ENCODE data around the gene NHSL1. TPM values are rescaled to one million over a fixed set of nuclear protein-coding genes. Genes with fewer than 3 reads are reported as not detected.

The NHSL1 gene
- total RNA-seq, 4 donors from 2014 or later, result 73.2 to 117 (median 98.0) TPM

DNA sequence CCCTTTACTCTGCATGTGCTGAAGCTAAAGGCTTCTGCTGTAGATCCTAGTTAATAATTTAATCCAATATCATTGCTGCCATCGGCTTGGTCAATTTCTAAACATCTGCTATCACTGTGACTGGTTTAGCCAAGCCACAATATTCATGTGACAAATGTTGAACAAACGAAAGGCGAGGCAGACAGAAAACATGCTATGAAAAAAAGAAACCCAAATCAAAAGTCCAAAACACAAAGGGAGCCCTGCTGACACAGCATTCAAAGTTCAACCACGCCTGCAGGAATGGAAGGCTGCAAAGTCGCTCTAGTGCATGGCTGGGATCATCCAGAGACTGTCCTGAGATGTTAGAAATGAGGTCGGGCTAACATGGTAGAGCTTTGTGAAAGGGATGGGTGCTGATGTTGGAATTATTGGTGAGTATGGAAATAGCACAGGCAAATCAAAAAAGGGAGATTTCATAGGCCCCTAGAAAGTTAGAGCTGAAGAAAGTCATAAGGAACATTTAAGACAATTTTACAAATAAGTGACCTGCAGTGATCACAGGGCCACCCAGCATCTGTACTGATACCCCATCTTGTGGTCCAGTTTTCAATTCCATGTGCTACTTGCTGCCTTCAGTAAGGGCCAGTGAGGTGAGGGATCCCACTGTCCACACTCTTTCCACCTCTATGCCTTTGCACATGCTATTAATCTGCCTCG is 8.8 kb upstream of the NHSL1 start:
- TF ChIP-seq POLR2AphosphoS5 (IDR thresholded peaks at IDR 0.05) (peak in 1 of 3 donors; percentile 25), POLR2A (IDR thresholded peaks at IDR 0.05) (no peak)
- DNase-seq, result peak; percentile 54
- WGBS, 2 donors (ENCODE audit: low coverage in 1 of 2), result 41 to 55% methylated on average over 6 to 7 of the region's 7 CpGs
- Histone ChIP-seq H3K4me1 (peaks cover 15 to 54% (median 28%) of the 10 kb centered on the region in 4 donors), H3K4me3 (no peak overlapping the region), H3K27ac (peak overlapping the region; percentile 50 to 66 (median 55)), H3K27me3 (no peaks in the 10 kb centered on the region), H3K36me3 (no peaks in the 10 kb centered on the region), H3K9me3 (no peaks in the 10 kb centered on the region)
- in situ Hi-C loops (cut with MboI; ENCODE audit: low pct_ligation_motif_present in 1 of 4, low pct_unique_long_range_greater_than_20kb in 1 of 4, low sequenced_read_pairs in 3 of 4), result loop anchor here in 1 of 4 donors (25.0 kb wide), 1 partner anchor 396 kb away; the partner anchor contains the start of gene PERP
- intact Hi-C loops (cut with DNase I; ENCODE audit: low total_unique reads), result loop anchor here (10.0 kb wide), 1 partner anchor 393 kb away; no protein-coding TSS in a partner anchor

DNA sequence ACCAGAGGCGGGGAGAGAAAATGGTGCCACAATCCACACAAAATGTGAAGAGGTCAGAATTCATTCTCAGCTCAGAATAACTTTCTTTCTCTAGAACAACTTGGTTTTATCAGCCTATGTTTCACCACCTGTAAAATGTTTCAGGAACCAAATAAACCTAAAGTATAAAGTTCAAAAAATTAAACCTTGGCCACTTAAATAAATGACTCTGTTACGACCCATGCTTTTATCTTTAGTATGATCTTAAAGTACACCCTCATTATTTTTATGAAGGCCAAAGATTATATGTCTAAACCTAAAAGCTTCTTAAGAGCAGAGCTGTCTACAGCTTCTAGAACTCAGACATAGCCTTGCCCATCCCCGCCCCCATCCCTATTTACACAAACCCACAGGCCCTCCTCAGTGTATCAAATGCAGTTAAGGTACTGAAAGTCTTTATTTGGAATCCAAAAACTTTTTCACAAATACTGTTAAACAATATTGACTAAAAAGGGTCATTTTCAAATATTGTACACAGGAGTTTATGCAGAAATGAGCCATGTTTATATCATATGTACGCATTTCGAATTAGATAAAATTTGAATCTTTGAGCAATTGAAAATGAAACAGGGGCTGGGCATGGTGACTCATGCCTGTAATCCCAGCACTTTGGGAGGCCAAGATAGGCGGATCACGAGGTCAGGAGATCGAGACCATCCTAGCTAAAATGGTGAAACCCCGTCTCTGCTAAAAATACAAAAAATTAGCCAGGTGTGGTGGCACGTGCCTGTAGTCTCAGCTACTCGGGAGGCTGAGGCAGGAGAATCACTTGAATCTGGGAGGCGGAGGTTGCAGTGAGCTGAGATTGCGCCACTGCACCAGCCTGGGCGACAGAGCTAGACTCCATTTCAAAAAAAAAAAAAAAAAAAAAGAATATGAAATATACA is 5.7 kb upstream of the NHSL1 start:
- H3K36me3 ChIP-seq, result no peaks in the 10 kb centered on the region
- 55 to 62% methylated on average over 12 to 14 of the region's 14 CpGs for WGBS, 2 donors (ENCODE audit: low coverage in 1 of 2)
- H3K4me3 ChIP-seq, result peak overlapping the region in 1 of 4 donors; percentile 28
- intact Hi-C loops (cut with DNase I; ENCODE audit: low total_unique reads) (loop anchor here (10.0 kb wide), 1 partner anchor 390 kb away; no protein-coding TSS in a partner anchor), in situ Hi-C loops (cut with MboI; ENCODE audit: low pct_ligation_motif_present in 1 of 4, low pct_unique_long_range_greater_than_20kb in 1 of 4, low sequenced_read_pairs in 3 of 4) (loop anchor here in 1 of 4 donors (25.0 kb wide), 1 partner anchor 393 kb away; the partner anchor contains the start of gene PERP)
- H3K9me3 ChIP-seq, result no peaks in the 10 kb centered on the region
- no peaks in the 10 kb centered on the region for H3K27me3 ChIP-seq
- peak overlapping the region; percentile 87 to 93 (median 88) for H3K27ac ChIP-seq
- peaks cover 15 to 84% (median 45%) of the 10 kb centered on the region in 4 donors for H3K4me1 ChIP-seq
- DNase-seq, result no peak
- TF ChIP-seq POLR2AphosphoS5 (IDR thresholded peaks at IDR 0.05) (peak in 2 of 3 donors; percentile 22 to 24), POLR2A (IDR thresholded peaks at IDR 0.05) (no peak), EP300 (IDR thresholded peaks at IDR 0.05; ENCODE audit: low read depth) (no peak)

DNA sequence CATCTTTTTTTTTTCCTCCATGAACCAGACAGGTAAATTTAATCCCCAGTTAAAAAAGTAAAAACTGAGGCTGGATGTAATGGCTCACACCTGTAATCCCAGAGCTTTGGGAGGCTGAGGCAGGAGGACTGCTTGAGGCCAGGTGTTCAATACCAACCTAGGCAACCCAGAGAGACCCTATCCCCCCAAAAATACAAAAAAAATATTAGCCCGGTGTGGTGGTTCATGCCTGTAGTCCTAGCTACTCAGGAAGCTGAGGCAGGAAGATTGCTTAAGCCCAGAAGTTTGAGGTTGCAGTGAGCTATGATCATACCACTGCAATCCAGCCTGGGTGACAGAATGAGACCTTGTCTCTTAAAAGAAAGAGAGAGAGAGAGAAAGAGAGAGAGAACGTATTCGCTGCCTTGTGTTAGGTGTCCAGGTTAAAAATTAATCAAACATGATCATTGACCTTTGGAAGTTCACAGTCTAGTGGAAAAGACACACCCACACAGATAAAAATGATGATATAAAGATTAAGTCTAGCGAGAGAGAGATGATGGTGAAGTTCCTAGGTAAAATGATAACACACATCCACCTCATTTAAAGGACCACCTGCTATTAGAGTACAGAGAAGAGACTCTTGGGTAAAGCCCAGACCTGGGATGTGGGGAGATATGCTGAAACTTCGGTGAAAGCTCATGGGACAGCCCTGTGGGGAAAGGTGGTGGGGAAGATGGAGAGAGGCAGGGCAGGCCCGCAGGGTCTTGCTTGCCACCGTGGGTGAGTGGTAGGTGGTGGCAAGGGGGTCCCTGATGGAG is 4.8 kb upstream of the NHSL1 start:
- Histone ChIP-seq H3K9me3 (no peaks in the 10 kb centered on the region), H3K4me3 (peak overlapping the region in 2 of 4 donors; percentile 2 to 28), H3K27me3 (no peaks in the 10 kb centered on the region), H3K36me3 (no peaks in the 10 kb centered on the region), H3K4me1 (peaks cover 15 to 89% (median 49%) of the 10 kb centered on the region in 4 donors), H3K27ac (peak overlapping the region; percentile 87 to 93 (median 88))
- TF ChIP-seq POLR2A (IDR thresholded peaks at IDR 0.05) (peak; percentile 43), EP300 (IDR thresholded peaks at IDR 0.05; ENCODE audit: low read depth) (no peak), POLR2AphosphoS5 (IDR thresholded peaks at IDR 0.05) (peak in 2 of 3 donors; percentile 67 to 85)
- TF ChIP-seq, protein P1, sequence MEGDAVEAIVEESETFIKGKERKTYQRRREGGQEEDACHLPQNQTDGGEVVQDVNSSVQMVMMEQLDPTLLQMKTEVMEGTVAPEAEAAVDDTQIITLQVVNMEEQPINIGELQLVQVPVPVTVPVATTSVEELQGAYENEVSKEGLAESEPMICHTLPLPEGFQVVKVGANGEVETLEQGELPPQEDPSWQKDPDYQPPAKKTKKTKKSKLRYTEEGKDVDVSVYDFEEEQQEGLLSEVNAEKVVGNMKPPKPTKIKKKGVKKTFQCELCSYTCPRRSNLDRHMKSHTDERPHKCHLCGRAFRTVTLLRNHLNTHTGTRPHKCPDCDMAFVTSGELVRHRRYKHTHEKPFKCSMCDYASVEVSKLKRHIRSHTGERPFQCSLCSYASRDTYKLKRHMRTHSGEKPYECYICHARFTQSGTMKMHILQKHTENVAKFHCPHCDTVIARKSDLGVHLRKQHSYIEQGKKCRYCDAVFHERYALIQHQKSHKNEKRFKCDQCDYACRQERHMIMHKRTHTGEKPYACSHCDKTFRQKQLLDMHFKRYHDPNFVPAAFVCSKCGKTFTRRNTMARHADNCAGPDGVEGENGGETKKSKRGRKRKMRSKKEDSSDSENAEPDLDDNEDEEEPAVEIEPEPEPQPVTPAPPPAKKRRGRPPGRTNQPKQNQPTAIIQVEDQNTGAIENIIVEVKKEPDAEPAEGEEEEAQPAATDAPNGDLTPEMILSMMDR (IDR thresholded peaks at IDR 0.05), result no peak
- in situ Hi-C loops (cut with MboI; ENCODE audit: low pct_ligation_motif_present in 1 of 4, low pct_unique_long_range_greater_than_20kb in 1 of 4, low sequenced_read_pairs in 3 of 4), result loop anchor here in 1 of 4 donors (25.0 kb wide), 1 partner anchor 392 kb away; the partner anchor contains the start of gene PERP
- intact Hi-C loops (cut with DNase I; ENCODE audit: low total_unique reads), result loop anchor here (10.0 kb wide), 1 partner anchor 389 kb away; no protein-coding TSS in a partner anchor
- WGBS, 2 donors (ENCODE audit: low coverage in 1 of 2), result 41 to 46% methylated on average over 6 to 7 of the region's 7 CpGs
- DNase-seq, result no peak

DNA sequence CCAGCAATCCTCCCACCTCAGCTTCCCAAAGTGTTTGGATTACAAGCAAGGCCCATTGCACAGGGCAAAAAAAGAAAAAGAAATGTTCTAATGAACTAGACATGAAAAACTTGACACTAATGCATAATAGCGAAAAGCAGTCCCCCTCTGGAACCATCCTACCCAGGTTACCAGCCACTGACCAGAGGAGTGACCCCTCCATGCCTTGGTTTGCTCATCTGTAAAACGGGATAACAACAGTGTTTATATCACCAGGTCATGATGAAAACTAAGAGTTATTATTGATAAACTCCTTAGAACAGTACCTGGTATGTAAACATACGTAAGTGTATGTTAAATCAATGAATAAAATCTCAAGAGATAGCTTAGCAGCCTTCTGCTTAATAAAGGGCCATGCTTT is 3.3 kb upstream of the NHSL1 start:
- in situ Hi-C loops (cut with MboI; ENCODE audit: low pct_ligation_motif_present in 1 of 4, low pct_unique_long_range_greater_than_20kb in 1 of 4, low sequenced_read_pairs in 3 of 4) (loop anchor here in 1 of 4 donors (25.0 kb wide), 1 partner anchor 390 kb away; the partner anchor contains the start of gene PERP), intact Hi-C loops (cut with DNase I; ENCODE audit: low total_unique reads) (loop anchor here (10.0 kb wide), 1 partner anchor 388 kb away; no protein-coding TSS in a partner anchor)
- WGBS, 2 donors (ENCODE audit: low coverage in 1 of 2), result 75 to 90% methylated on average over 3 of the region's 3 CpGs
- H3K9me3 ChIP-seq, result no peaks in the 10 kb centered on the region
- no peaks in the 10 kb centered on the region for H3K27me3 ChIP-seq
- H3K4me1 ChIP-seq, result peaks cover 10 to 79% (median 42%) of the 10 kb centered on the region in 4 donors
- H3K36me3 ChIP-seq, result no peaks in the 10 kb centered on the region
- TF ChIP-seq POLR2A (IDR thresholded peaks at IDR 0.05), result no peak
- TF ChIP-seq, protein P1 (IDR thresholded peaks at IDR 0.05), result no peak
- TF ChIP-seq EP300 (IDR thresholded peaks at IDR 0.05; ENCODE audit: low read depth), result no peak
- TF ChIP-seq POLR2AphosphoS5 (IDR thresholded peaks at IDR 0.05), result no peak
- H3K4me3 ChIP-seq, result no peak overlapping the region
- H3K27ac ChIP-seq, result peak overlapping the region; percentile 22 to 93 (median 88)
- no peak for DNase-seq

Measured in transverse colon (tissue), 4 donors.